IMR-90 (cell line): Measurements from ENCODE around the gene MINK1. TPM values are rescaled to one million over a fixed set of nuclear protein-coding genes. Genes with fewer than 3 reads are reported as not detected.

Source experiments
- ATAC-seq: fragments of 200-7000 bp; cut with Tn5 transposase; 2 replicates; pipeline ENCODE4 v1.9.1; 2020; ENCODE audit warnings: low read depth, mild to moderate bottlenecking, moderate library complexity
- BruUV-seq: library from RNA; stranded (reverse); fragments of 400-500 nt; replicated peaks from 2 replicates; lab custom pipeline; 2021; lab: Mats Ljungman, UMichigan
- CTCF ChIA-PET: fragments of 300-600 bp; formaldehyde crosslinking; extraction: SDS; loops from one replicate; lab custom pipeline; 2021; ENCODE audit warnings: antibody characterized with exemption; lab: Yijun Ruan, JAX
- POLR2A ChIA-PET: fragments of 300-600 bp; sonication (Branson Sonifier 250); formaldehyde crosslinking; loops from one replicate; lab custom pipeline; 2022; ENCODE audit warnings: antibody characterized with exemption; ENCODE audit not compliant: unreplicated experiment; lab: Charles Lee
- DNase-seq: peaks from one replicate; pipeline ENCODE4 v3.0.0; 2013
- H2AFZ ChIP-seq: replicated peaks from 2 replicates; pipeline ENCODE3; 2013; ENCODE audit warnings: low read length, mild to moderate bottlenecking; ENCODE audit not compliant: poor library complexity
- H2AK5ac ChIP-seq: 2 replicates; pipeline ENCODE4 v1.6.1; 2013; ENCODE audit warnings: low read depth, low read length, inconsistent platforms
- H2AK9ac ChIP-seq: replicated peaks from 2 replicates; pipeline ENCODE3; 2013; ENCODE audit warnings: mild to moderate bottlenecking, low read depth, low read length, moderate library complexity; ENCODE audit not compliant: poor library complexity
- H2BK120ac ChIP-seq: 2 replicates; pipeline ENCODE4 v1.6.1; 2013; ENCODE audit warnings: low read depth, low read length, inconsistent platforms
- H2BK15ac ChIP-seq: 3 replicates; pipeline ENCODE4 v1.6.1; 2013; ENCODE audit warnings: low read depth, low read length, inconsistent platforms
- H2BK20ac ChIP-seq: 2 replicates; pipeline ENCODE4 v1.6.1; 2013; ENCODE audit warnings: low read depth, mild to moderate bottlenecking, inconsistent platforms, low read length, moderate library complexity
- H2BK5ac ChIP-seq: 2 replicates; pipeline ENCODE4 v1.6.1; 2013; ENCODE audit warnings: mild to moderate bottlenecking, low read depth, low read length, inconsistent platforms; ENCODE audit not compliant: poor library complexity, severe bottlenecking
- H3K14ac ChIP-seq: replicated peaks from 2 replicates; pipeline ENCODE4 v1.6.1; 2013; ENCODE audit warnings: low read depth, low read length, inconsistent platforms
- H3K18ac ChIP-seq: 2 replicates; pipeline ENCODE4 v1.6.1; 2013; ENCODE audit warnings: low read depth, low read length, control low read depth
- H3K23ac ChIP-seq: 2 replicates; pipeline ENCODE4 v1.6.1; 2013; ENCODE audit warnings: low read depth, low read length, inconsistent platforms
- H3K27ac ChIP-seq: 2 replicates; pipeline ENCODE4 v1.5.1; 2013; ENCODE audit warnings: mild to moderate bottlenecking, control low read depth, low read length; ENCODE audit not compliant: insufficient read depth
- H3K27me3 ChIP-seq: 2 replicates; pipeline ENCODE4 v1.6.1; 2013; ENCODE audit warnings: low read length; ENCODE audit not compliant: control insufficient read depth, insufficient read depth
- H3K36me3 ChIP-seq: 2 replicates; pipeline ENCODE4 v1.6.1; 2013; ENCODE audit warnings: low read length, mixed read lengths; ENCODE audit not compliant: control insufficient read depth, insufficient read depth
- H3K4ac ChIP-seq: 2 replicates; pipeline ENCODE4 v1.6.1; 2013; ENCODE audit warnings: low read depth, low read length, inconsistent platforms
- H3K4me1 ChIP-seq: 2 replicates; pipeline ENCODE4 v1.6.1; 2013; ENCODE audit warnings: low read length, mixed read lengths; ENCODE audit not compliant: control insufficient read depth, insufficient read depth
- H3K4me2 ChIP-seq: 2 replicates; pipeline ENCODE4 v1.6.1; 2013; ENCODE audit warnings: low read depth, mild to moderate bottlenecking, control low read depth, low read length, moderate library complexity
- H3K4me3 ChIP-seq: 2 replicates; pipeline ENCODE4 v1.5.1; 2013; ENCODE audit warnings: low read depth, mild to moderate bottlenecking, control low read depth, low read length, moderate library complexity; ENCODE audit not compliant: insufficient read depth
- H3K56ac ChIP-seq: 2 replicates; pipeline ENCODE4 v1.6.1; 2013; ENCODE audit warnings: low read length, inconsistent platforms; ENCODE audit not compliant: insufficient read depth; ENCODE audit errors: extremely low read depth
- H3K79me1 ChIP-seq, 2 experiments: 2 replicates each; pipeline ENCODE4 v1.6.1; 2013; ENCODE audit warnings: low read length in 2 of 2, inconsistent platforms in 1 of 2, low read depth in 1 of 2
- H3K9ac ChIP-seq: 2 replicates; pipeline ENCODE4 v1.6.1; 2013; ENCODE audit warnings: low read depth, low read length, control low read depth
- H3K9me1 ChIP-seq: 2 replicates; pipeline ENCODE4 v1.6.1; 2013; ENCODE audit warnings: low read length, inconsistent platforms; ENCODE audit not compliant: insufficient read depth
- H3K9me3 ChIP-seq: 2 replicates; pipeline ENCODE4 v1.6.1; 2013; ENCODE audit warnings: low read length; ENCODE audit not compliant: control insufficient read depth, insufficient read depth
- H4K20me1 ChIP-seq: 2 replicates; pipeline ENCODE4 v1.6.1; 2013; ENCODE audit warnings: low read length, inconsistent platforms; ENCODE audit not compliant: insufficient read depth
- H4K5ac ChIP-seq: 2 replicates; pipeline ENCODE4 v1.6.1; 2013; ENCODE audit warnings: mild to moderate bottlenecking, low read depth, low read length, control low read depth
- H4K8ac ChIP-seq, 2 experiments: 2 replicates each; pipeline ENCODE4 v1.6.1; 2013; ENCODE audit warnings: low read depth in 2 of 2, low read length in 2 of 2, control low read depth in 1 of 2, inconsistent platforms in 1 of 2
- H4K91ac ChIP-seq: 2 replicates; pipeline ENCODE4 v1.6.1; 2013; ENCODE audit warnings: low read depth, low read length, inconsistent platforms; ENCODE audit not compliant: insufficient read depth
- FOS ChIP-seq: fragments of 150-350 bp; IDR thresholded peaks from 2 replicates; pipeline ENCODE4 v1.6.1; 2016; ENCODE audit warnings: low read depth, low read length
- MAFK ChIP-seq: IDR thresholded peaks from 2 replicates; pipeline ENCODE4 v1.6.1; 2012; ENCODE audit warnings: low read depth, low read length, improper control_type of control experiment
- MAZ ChIP-seq: IDR thresholded peaks from 2 replicates; pipeline ENCODE4 v1.6.1; 2012; ENCODE audit warnings: low read depth, mild to moderate bottlenecking, low read length, improper control_type of control experiment, moderate library complexity, borderline replicate concordance
- MXI1 ChIP-seq: IDR thresholded peaks from 2 replicates; pipeline ENCODE4 v1.6.1; 2012; ENCODE audit warnings: low read depth, mild to moderate bottlenecking, low read length, moderate library complexity, borderline replicate concordance
- NFE2L2 ChIP-seq: fragments of 150-350 bp; IDR thresholded peaks from 2 replicates; pipeline ENCODE4 v1.6.1; 2016; ENCODE audit warnings: low read depth, mild to moderate bottlenecking, low read length
- POLR2A ChIP-seq: IDR thresholded peaks from 2 replicates; pipeline ENCODE4 v1.6.1; 2012; ENCODE audit warnings: mild to moderate bottlenecking, low read depth, low read length
- RCOR1 ChIP-seq: IDR thresholded peaks from 2 replicates; pipeline ENCODE4 v1.6.1; 2012; ENCODE audit warnings: mild to moderate bottlenecking, low read length, improper control_type of control experiment; ENCODE audit not compliant: insufficient replicate concordance
- SMC3 ChIP-seq: fragments of 150-350 bp; IDR thresholded peaks from 2 replicates; pipeline ENCODE4 v1.6.1; 2016; ENCODE audit warnings: low read depth, mild to moderate bottlenecking, antibody characterized with exemption, low read length, moderate library complexity
- WGBS, 2 experiments: methylation state at CpG; one replicate each; pipeline versions ENCODE4 v1.1.5 to v1.1.7; 2013; ENCODE audit warnings: missing lambda C conversion rate in 2 of 2; ENCODE audit not compliant: insufficient read length in 1 of 2; ENCODE audit errors: extremely low coverage in 2 of 2; 5-methylcytosine and 5-hydroxymethylcytosine counted together
- dilution Hi-C: fragments of 300-500 bp; cut with HindIII; formaldehyde crosslinking; loops from one replicate; pipeline ENCODE4 v1.14.3; 2018; ENCODE audit warnings: low sequenced_read_pairs; ENCODE audit not compliant: unreplicated experiment
- in situ Hi-C: fragments of 300-500 bp; cut with MboI; formaldehyde crosslinking; loops from 3 replicates; pipeline ENCODE4 v1.14.3; 2019; ENCODE audit warnings: low sequenced_read_pairs, inconsistent platforms, mixed read lengths
- intact Hi-C: fragments of 100-400 bp; cut with micrococcal nuclease; formaldehyde crosslinking; loops from 2 replicates; pipeline ENCODE4 v1.10.0; 2022
- polyA plus RNA-seq, 3 experiments: library from polyadenylated mRNA; depleted of rRNA; stranded (reverse); fragments of >200 nt; gene quantifications; 2 replicates each; pipeline ENCODE4 v1.2.3, GENCODE V29; 2012; ENCODE audit warnings: low replicate concordance in 1 of 3
- total RNA-seq: library from RNA; depleted of rRNA; stranded (reverse); fragments of >200 nt; gene quantifications from 2 replicates; pipeline ENCODE4 v1.2.3, GENCODE V29; 2012
- TF ChIP-seq, protein P1 (sequence below): fragments of 150-350 bp; IDR thresholded peaks from 2 replicates; pipeline ENCODE4 v1.6.1; 2017; ENCODE audit warnings: mild to moderate bottlenecking, antibody characterized with exemption, low read length, low read depth
- TF ChIP-seq, protein P2 (sequence below): fragments of 150-350 bp; IDR thresholded peaks from 2 replicates; pipeline ENCODE4 v1.6.1; 2016; ENCODE audit warnings: low read depth, mild to moderate bottlenecking, low read length, moderate library complexity, borderline replicate concordance

MINK1 gene
- total and polyA plus RNA-seq, 2 of the 4 experiments (the other 2 are of a cell fraction): 12.2 to 40.9 TPM

DNA sequence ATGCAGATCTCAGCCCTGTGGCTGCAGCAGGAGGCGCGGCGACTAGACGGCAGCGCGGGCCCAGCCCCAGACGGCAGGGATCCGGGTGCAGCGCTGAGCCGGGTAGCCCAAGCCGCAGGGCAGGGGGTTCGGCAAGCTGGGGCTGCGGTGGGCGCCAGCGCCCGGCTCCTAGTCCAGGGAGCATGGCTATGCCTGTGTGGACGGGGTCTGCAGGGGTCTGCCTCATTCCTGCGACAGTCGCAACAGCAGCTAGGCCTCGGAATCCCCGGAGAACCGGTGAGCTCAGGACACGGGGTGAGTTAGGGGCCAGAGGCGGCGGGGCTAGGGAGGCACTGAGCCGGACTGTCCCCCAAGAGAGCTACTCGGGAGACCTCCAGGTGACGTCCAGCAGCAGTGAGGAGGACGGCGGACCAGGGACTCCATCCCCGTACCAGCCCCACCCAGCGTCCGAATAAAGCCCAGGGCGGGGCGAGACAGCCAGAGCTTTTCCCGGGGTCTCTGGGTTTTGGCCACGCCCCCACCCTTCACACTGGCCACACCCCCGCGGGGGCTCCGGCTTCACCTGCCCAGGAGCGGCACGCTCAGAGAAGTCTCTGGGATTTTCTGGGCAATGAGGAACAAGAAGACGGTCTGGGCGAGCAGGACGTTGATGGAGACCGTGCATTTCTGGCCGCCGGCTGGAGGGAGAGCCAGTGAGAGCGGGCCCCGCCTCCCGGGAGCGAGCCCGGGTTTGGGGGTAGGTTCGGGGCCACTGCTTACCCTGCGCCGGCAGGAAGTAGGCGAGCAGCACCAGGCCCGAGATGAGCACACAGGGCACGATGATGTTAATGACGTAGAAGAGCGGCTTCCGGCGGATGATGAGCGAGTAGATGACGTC, 67.3 kb downstream of the MINK1 start:
- POLR2A ChIA-PET: no interaction called here
- no peak overlapping the region for H4K8ac ChIP-seq
- H2BK5ac ChIP-seq: no peak overlapping the region
- peaks cover 2% of the 10 kb centered on the region; the same call in 1 of the 2 replicates for H3K27me3 ChIP-seq
- CTCF ChIA-PET: no interaction called here
- dilution Hi-C loops: no loop called here
- H2AK5ac ChIP-seq: no peak overlapping the region
- no peak overlapping the region for H3K27ac ChIP-seq
- H3K4ac ChIP-seq: no peak overlapping the region
- no peak overlapping the region for H3K18ac ChIP-seq
- no peak overlapping the region for H4K91ac ChIP-seq
- H3K4me3 ChIP-seq: no peak overlapping the region
- DNase-seq (no peak), ATAC-seq (no peak)
- no peak overlapping the region for H2AK9ac ChIP-seq
- H3K56ac ChIP-seq: no peak overlapping the region
- no peak overlapping the region for H2BK20ac ChIP-seq
- BruUV-seq: no TSS peak
- H4K20me1 ChIP-seq: no peaks in the 10 kb centered on the region; the same call in none of the 2 replicates
- H3K36me3 ChIP-seq: peaks cover 21% of the 10 kb centered on the region
- H3K9ac ChIP-seq: no peak overlapping the region
- in situ Hi-C loops: no loop called here
- no peak overlapping the region for H4K5ac ChIP-seq
- H3K79me1 ChIP-seq: no peaks in the 10 kb centered on the region
- no peak overlapping the region for H3K23ac ChIP-seq
- H3K9me3 ChIP-seq: no peaks in the 10 kb centered on the region; the same call in 1 of the 2 replicates
- H3K9me1 ChIP-seq: peaks cover 4% of the 10 kb centered on the region; the same call in 1 of the 2 replicates
- H3K4me1 ChIP-seq: no peaks in the 10 kb centered on the region
- H2BK15ac ChIP-seq: no peak overlapping the region
- H3K4me2 ChIP-seq: no peak overlapping the region
- WGBS, 2 experiments: 56% methylated on average over 45 of the region's 65 CpGs; no CpG with 5 or more reads in 1 of the 2 experiments
- intact Hi-C loops: no loop called here
- H2AFZ ChIP-seq: no peak overlapping the region
- TF ChIP-seq MAZ (no peak), SMC3 (no peak), MAFK (no peak), RCOR1 (no peak), MXI1 (no peak), NFE2L2 (no peak), FOS (no peak), POLR2A (no peak)
- TF ChIP-seq, protein P1, sequence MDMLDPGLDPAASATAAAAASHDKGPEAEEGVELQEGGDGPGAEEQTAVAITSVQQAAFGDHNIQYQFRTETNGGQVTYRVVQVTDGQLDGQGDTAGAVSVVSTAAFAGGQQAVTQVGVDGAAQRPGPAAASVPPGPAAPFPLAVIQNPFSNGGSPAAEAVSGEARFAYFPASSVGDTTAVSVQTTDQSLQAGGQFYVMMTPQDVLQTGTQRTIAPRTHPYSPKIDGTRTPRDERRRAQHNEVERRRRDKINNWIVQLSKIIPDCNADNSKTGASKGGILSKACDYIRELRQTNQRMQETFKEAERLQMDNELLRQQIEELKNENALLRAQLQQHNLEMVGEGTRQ: no peak
- TF ChIP-seq, protein P2, sequence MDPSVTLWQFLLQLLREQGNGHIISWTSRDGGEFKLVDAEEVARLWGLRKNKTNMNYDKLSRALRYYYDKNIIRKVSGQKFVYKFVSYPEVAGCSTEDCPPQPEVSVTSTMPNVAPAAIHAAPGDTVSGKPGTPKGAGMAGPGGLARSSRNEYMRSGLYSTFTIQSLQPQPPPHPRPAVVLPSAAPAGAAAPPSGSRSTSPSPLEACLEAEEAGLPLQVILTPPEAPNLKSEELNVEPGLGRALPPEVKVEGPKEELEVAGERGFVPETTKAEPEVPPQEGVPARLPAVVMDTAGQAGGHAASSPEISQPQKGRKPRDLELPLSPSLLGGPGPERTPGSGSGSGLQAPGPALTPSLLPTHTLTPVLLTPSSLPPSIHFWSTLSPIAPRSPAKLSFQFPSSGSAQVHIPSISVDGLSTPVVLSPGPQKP: no peak
- H3K14ac ChIP-seq: no peak overlapping the region
- no peak overlapping the region for H2BK120ac ChIP-seq
